Endometrial microvascular endothelial cells (primary cell): ENCODE results near the gene CADM3. TPM values are rescaled to one million over a fixed set of nuclear protein-coding genes. Genes with fewer than 3 reads are reported as not detected.

Experiments
- in situ Hi-C: cut with HindIII; loops from 2 replicates; pipeline ENCODE4 v1.10.0; 2017; ENCODE audit warnings: low sequenced_read_pairs, low pct_unique_long_range_greater_than_20kb; ENCODE audit errors: inconsistent ontology term
- total RNA-seq: library from RNA; depleted of rRNA; stranded (reverse); fragments of >200 nt; gene quantifications from one replicate; pipeline ENCODE4 v1.2.3, GENCODE V29; 2015; ENCODE audit errors: inconsistent ontology term

Gene CADM3
- 1.2 TPM for total RNA-seq

- in situ Hi-C loops = no loop called here
Observed at GRCh38 chr1:159171254-159171687, at the start of gene CADM3. Gene CADM3 (plus strand): TSS chr1:159171615. CDS start chr1:159171766, 151 bp downstream.

GRCh38 chr1:159122005-159122621 is 49.3 kb upstream of the CADM3 start:
- in situ Hi-C loops = no loop called here

GRCh38 chr1:159123587-159123986 is 47.8 kb upstream of the CADM3 start:
- in situ Hi-C loops = no loop called here

- in situ Hi-C loops = no loop called here
Observed at GRCh38 chr1:159132271-159132881, 39.0 kb upstream of the CADM3 start.

GRCh38 chr1:159140474-159140873 is 30.9 kb upstream of the CADM3 start:
- in situ Hi-C loops = no loop called here

GRCh38 chr1:159141584-159142390 is 29.6 kb upstream of the CADM3 start:
- in situ Hi-C loops = no loop called here

GRCh38 chr1:159142391-159142663 is 29.1 kb upstream of the CADM3 start:
- in situ Hi-C loops = no loop called here

- in situ Hi-C loops = no loop called here
Observed at GRCh38 chr1:159142726-159143510, 28.5 kb upstream of the CADM3 start.

GRCh38 chr1:159144571-159144970 is 26.8 kb upstream of the CADM3 start:
- in situ Hi-C loops = no loop called here

- in situ Hi-C loops = no loop called here
Observed at GRCh38 chr1:159146980-159147379, 24.4 kb upstream of the CADM3 start.

GRCh38 chr1:159152031-159152430 is 19.4 kb upstream of the CADM3 start:
- in situ Hi-C loops = no loop called here

- in situ Hi-C loops = no loop called here
Observed at GRCh38 chr1:159161001-159161718, 10.3 kb upstream of the CADM3 start.

- in situ Hi-C loops = no loop called here
Observed at GRCh38 chr1:159161719-159162026, 9.7 kb upstream of the CADM3 start.

- in situ Hi-C loops = no loop called here
Observed at GRCh38 chr1:159162516-159163265, 8.7 kb upstream of the CADM3 start.

- in situ Hi-C loops = no loop called here
Observed at GRCh38 chr1:159163614-159164228, 7.7 kb upstream of the CADM3 start.

- in situ Hi-C loops = no loop called here
Observed at GRCh38 chr1:159168043-159168442, 3.4 kb upstream of the CADM3 start.

- in situ Hi-C loops = no loop called here
Observed at GRCh38 chr1:159170639-159171038, 776 bp upstream of the CADM3 start.
